ENCODE results near the gene MTHFD2L.

DNA sequence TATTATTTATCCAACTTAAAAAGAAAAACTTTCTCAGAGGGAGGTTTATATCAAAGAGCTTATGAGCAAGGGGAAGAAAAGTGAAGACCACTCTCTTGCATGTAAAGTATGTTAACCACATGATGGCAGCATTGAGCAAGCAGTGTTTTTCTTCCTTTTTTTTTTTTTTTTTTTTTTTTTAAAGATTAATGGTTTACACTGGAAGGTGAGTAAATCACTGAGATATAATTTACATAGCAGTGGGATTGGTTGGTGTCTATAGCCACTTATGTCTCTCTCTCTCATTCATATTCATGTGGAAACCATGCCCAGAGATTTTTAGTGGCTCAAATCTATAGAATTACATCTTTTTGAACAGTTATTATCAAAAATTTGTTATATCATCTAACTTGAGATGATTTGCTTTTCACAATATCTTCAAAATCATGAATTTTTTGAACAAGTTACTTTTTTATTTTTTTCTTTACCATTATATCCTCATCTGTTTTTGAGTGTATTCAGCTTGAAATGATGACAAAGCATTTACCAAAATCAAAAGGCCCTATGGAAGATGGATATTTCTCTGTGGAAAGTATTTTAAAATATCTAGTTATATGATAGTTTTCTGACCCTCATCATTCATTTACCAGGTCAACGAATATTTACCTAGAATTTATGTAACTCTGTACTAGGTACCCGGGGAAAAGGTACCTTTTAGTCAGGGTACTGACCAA is 31.6 kb downstream of the MTHFD2L start:
- TF ChIP-seq CTCF (IDR thresholded peaks at IDR 0.05) (peak in 4 of 6 experiments; percentile 25 to 69 (median 44)), POLR2A (IDR thresholded peaks at IDR 0.05) (no peak)
